Suppressor macrophage treated with lipopolysaccharide for 1 hour (primary cell): Measurements from ENCODE around the gene TBCD.

Experiments used
- DNase-seq, 3 donors: peaks; one replicate each; pipeline ENCODE4 v3.0.0-alpha.2; 2020 to 2022

Gene TBCD

DNA sequence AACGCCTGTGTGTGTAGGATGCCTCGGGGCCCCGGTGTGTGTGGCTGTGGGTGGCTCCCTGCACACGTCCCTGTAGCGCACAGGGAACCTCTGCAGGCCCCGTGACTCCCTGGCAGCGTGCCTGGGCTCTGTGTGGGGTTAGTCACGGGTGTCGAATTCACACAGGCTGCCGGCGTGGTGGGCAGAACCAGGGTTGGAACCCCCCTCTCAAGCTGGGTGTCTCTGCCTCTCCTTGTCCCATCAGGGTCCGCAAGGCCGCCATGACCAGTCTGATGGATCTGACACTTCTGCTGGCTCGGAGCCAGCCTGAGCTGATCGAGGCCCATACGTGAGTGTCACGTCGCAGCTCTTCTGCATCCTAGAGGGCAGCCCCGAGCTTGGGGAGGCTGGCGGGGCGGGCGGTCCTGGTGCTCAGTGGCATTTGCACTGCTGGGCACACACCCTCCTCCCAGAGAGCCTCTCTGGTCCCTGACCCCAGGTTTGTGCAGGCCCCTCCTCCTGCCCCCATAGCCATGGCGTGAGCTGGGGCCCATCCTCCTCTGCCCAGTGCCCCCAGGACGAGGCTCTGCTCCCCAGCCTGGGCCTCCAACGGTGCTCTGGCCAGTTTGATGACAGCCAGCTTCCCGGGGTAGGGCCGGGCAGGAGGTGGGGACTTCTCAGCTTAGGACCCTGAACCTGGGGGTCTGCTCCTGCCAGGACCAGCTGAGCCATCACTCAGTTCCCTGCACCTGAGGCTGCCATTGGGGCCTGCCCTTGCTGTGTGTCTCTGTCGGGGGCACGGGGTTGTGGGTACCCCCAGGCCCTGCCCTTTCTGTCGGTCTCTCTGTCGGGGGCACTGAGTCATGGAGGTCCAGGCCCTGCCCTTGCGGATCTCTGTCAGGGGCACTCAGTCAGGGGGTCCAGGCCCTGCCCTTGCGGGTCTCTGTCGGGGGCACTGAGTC is 176.1 kb downstream of the TBCD start:
- no peak for DNase-seq

DNA sequence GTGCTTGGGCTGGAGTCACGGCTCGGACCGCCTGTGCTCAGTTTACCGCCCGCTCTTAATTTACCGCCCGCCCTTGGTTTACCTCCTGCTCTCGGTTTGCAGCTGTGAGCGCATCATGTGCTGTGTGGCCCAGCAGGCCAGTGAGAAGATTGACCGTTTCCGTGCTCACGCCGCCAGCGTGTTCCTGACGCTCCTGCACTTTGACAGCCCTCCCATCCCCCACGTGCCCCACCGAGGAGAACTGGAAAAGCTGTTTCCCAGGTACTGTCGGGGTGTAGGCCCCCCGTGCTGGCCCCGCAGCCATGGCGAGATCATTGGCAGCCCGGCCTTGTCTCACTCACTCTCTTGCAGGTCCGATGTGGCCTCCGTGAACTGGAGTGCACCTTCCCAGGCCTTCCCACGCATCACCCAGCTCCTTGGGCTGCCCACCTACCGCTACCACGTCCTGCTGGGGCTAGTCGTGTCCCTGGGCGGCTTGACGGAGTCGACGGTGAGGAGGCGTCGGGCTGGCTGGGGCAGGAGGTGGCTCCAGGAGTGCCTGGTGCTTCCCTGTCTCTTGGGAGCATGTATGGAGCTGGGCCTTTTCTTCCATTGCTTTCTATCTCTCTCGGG is 177.3 kb downstream of the TBCD start:
- no peak for DNase-seq

DNA sequence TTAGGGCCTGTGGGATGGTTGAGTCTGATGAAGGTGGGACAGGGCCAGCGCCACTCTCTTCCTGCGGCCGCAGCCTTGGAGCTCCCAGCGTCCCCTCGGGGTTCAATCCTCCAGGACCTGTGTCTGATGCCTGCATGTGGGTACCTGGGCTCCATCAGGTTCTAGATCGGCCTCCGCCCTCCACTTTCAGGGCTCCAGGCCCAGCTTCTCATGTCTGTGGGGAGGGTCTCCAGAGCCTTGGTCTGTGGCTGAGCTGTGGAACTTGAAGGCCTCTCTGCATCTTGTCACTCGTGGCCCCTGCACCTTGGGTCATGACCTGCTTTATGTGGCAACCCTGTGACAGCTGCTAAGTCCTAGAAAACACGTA is 177.8 kb downstream of the TBCD start:
- DNase-seq: no peak

DNA sequence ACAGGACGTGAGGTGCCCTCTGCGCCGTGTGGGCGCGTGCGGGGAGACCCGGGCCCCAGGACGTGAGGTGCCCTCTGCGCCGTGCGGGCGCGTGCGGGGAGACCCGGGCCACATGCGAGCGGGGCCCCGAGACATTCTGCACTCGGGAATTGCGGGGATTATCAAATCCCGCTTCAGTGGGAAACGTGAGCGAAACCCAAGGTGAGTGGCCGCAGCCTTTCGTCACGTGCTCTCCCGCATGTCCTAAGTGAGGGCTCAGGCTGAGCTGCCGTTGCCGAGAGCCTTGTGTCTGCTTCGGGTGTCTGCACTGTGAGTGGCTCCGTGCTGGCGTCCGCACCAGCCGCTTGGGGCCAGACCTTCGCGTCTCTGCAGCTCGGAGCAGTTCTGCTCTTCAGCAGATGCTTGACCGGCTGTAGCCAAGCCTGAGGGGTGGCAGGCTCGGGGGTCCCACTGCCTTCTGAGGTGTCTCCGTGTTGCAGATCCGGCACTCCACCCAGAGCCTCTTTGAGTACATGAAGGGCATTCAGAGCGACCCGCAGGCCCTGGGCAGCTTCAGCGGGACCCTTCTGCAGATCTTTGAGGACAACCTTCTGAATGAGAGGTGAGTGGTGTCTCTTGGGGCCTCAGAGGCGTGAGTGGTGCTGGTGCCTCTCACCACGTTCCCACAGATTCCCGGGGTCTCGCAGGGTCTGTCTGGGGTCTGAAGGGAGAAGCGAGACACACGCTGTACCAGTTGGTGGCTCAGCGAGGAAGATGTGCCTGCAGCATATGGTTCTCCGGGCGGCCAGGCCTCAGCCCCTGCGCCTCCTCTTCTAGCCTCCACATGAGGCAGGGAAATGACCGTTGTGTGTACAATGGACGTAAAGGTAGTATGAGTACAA is 178.4 kb downstream of the TBCD start:
- DNase-seq: no peak

DNA sequence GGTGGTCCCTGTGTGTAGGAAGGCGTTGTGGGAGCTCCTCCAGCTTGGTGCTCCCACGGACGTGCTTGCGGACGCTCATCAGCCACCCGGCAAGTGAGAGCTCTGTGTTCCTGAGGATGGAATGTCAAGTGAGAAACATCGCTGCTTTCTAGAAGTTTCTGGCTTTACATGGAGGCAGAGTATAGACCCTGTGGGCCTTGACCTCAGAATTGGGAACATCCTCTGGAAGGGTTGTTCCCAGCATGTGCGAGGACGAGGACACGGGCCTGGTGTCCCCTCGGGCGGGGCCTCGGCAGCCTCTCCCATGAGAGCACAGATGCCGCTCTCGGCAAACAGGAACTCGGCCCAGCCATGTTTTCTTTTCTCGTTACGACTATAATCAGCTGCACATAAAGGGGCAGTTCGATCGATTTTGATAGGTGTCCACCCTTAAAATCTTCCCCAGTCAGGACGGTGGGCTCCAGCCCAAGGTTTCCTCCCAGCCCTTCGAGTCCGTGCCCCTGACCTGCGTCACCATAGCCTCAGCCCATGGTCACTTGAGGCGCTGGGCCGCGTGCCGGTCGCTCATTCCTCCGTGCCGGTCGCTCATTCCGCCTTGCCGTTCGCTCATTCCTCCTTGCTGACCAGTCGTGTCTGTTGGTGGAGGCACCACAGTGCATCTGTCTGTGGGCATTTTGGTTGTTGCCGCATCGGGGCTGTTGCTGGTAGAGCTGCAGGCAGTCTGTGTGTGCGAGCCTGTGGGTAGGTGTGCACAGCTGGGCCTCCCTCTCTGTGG is 179.2 kb downstream of the TBCD start:
- DNase-seq: no peak

DNA sequence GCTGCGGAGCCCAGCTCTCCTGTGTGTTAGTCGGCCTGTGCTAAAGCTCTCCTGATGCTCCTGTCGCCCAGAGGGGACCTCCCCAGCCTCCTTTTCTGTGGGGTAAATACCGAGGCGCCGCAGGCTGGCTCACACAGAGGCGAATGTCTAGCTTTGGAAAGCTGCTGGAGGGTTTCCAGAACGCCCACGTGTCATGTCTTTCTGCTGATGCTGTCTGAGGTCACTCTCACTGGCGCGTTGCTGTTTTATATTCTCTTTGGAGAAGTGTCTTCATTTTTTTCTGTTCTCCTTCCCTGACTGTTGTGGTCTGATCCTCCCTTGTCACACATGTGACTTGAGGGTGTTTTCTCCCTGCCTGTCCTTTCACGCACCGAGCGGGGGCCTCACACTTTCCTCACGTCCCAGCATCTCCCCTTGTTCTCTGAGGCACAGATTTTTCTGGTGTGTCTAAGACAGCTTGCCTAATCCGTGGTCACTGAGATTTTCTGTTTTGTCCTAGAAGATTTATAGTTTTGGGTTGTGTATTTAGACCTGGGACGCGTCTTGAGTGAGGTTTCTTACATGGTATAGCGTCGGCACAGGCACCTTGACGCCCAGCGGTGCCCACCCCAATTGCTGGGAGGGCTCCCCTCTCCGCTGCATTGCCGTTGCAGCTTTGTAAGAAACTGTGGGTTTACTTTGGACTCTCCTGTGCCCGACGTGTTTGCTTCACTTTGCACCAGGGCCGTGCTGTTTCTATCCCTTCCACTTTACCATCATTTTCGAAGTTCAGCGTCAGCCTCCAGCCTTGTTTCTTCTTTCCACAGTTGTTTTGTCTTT is 180.0 kb downstream of the TBCD start:
- DNase-seq: peak; percentile 62 to 74 (median 71)

DNA sequence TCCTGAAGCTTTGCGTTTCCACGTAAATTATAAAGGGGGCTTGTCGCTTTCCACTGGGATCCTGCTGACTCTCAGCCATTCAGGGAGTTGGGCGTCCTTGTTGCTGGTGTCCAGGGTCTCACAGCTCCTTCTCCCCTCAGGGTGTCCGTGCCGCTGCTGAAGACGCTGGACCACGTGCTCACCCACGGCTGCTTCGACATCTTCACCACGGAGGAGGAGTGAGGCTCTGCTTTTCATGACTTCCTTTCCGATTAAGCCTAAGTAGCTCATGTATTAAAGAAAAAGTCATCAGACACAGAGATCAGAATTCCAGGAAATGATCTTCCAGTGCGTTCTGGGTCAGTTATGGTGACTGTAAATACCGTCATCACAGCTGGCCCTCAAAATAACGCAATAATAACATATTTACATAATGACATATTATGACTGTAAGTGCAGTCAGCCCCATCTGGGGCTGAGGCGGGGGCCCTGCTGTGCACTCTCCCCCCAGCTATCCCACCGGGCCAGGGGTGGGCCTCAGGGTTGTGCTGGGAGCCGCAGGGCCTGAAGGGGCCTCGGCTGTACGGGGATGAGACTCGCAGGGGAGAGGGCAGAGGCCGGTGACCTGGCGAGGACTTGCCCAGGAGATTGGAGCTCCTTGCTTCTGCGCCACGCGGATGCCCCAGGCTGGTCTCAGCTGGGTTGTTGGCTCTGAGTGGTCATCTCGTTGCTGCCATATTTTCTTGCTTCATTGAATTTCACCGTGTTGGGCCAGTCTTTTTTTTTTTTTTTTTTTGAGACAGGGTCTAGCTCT is 180.8 kb downstream of the TBCD start:
- peak in 1 of 3 donors; percentile 22 for DNase-seq

DNA sequence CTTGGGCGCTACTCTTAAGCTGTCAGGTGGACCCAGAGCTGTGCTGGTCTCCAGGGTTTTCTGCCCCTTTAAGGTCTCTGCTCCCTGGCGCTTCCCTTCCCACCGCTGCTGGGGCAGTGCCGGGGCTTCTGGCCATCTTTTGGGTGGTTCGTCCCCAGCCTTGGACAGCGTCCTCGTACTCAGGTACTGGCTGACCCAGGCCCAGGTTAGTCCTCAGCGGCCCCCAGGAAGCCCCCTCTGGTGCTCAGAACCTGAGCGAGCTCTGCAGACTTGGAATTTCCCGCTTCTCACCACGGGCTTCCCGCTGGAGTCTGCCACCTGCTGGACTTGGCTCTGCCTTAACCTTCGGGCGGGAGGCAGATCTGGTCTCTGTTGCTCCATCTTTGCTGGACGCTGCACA is 182.0 kb downstream of the TBCD start:
- peak in 1 of 3 donors; percentile 10 for DNase-seq

DNA sequence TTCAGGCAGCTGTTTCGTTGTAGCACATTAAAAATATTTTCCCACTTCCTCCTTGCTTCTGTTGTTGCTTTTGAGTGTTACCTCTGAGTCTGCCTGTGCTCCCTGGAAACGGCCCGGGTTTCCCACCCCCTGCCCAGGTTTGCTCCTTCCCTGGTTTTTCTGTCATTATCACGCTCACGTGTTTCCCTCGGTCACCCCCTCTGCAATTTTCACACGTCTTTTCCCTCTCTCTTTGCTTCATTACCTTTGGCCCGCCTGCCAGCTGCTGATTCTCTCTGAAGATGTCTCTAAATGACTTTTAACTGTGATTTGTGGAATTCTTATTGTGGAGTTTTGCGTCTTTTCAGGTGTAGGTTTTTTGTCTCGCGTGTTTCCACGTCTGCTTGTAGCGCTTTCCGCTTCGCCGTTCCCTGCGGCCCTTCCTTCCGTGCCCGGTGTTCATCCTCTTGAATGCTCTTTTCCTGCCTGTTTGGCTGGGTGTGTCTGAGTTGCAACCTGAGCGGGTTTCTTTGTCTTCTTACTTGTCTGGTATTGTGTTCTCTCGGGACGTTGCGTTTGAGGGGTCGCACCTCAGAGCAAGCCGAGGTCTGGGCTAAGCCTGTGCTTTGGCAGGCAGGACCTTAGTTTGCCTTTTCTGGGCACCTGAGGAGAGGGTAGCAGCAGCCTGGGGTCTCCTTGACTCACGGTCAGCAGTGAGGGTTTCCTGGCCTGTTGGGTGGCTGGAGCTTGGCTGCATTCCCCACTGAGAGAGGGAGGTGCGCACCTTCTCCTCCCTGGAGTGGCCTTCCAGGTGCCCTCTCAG is 184.3 kb downstream of the TBCD start:
- DNase-seq: no peak

DNA sequence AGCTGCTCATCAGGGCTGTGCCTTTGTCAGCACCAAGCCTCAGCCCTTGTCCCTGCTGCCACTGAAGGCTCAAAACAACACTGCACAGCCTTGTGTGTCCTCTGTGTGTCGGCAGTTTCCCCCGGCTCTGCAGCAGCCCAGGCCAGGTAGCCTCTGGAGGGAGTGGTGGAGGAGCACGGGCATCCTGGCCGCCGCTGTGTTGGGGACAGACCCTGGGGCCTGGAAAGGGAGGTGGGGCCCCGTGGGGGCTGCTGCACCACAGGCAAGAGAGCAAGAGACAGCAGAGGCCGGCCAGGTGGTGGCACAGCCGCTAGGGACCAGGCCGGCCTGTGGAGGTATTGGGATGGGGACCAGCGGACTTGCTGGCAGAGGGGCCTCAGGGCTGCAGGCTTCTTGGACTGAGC is 184.9 kb downstream of the TBCD start:
- DNase-seq: no peak

DNA sequence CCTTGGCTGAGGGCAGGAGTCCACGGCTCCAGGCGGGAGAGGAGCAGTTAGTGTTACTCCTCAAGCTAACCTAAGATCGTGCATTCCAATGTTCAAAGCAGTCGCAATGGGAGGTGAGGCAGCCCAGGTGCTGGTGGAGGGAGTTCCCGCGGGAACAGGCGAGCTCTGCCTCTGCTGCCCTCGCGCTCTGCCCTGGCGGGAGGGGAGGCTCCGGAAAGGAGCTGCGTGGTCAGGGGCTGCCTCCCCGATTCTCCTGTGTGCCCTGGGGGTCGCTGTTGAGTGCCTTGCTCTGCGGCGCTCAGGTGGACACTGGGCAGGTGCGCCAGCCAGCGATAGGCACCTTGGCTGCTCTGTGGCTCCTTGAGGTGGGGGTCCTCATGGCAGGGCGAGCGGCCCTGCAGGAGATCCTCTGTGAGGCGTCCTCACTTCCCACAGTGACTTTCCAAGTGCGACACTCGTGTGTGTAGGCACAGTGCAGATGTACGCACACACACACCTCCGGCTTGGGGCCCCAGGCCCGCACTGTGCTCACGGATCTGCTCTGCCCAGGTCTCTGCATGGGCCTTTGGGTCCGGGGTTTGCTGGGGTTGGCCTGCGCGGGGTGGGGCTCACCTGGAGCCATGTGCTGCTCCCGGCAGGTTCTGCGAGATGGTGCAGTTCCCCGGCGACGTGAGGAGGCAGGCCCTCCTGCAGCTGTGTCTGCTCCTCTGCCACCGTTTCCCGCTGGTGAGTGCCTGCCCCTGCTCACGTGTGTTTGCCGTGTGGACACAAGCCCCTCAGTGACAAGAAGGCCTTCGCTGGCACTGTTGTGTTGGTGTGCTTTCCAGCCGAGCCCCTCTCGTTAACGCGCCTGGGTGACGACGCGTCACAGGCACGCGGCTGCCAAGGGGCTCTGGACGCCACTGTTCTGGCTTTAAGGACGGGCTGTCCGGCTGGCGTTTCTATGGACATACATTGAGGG is 185.8 kb downstream of the TBCD start:
- no peak for DNase-seq

DNA sequence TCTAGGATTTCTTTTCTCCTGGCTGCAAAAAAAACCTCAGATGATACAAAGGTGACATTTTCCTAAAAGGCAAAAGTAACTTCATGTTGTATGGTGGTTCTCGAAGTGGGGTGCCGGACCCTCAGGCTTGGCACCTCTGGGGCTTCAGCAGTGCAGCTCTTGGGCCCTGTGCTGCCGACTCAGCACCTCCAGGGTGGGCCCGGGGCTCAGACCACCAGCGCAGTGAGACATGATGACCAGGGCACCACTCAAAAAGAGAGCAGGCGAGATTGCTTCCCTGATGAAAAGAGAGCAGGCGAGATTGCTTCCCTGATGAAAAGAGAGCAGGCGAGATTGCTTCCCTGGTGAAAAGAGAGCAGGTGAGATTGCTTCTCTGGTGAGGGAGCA is 186.6 kb downstream of the TBCD start:
- DNase-seq: no peak

DNA sequence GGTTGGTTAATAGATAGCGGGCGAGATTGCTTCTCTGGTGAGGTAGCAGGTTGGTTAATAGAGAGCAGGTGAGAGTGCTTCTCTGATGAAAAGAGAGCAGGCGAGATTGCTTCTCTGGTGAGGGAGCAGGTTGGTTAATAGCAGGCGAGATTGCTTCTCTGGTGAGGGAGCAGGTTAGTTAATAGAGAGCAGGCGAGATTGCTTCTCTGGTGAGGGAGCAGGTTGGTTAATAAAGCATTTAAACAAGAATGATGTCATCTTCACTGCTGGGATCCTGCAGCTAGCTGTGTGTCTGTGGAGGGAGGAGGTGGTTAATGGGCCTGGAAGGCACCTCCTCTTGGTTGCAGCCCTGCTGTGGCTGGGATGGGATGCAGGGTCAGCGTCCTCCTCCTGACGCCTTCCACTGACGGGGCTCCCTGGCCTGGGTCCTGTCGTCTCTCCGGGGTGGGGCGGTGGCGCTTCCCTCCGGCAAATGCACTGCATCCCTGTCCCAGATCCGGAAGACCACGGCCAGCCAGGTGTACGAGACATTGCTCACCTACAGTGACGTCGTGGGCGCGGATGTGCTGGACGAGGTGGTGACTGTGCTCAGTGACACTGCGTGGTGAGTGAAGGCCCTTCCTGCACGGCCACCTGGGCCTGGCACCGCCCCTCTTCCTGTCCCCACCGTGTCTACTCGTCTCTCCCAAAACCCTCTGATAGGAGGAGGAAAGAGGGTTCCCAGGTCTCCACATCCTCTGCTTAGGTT is 187.2 kb downstream of the TBCD start:
- no peak for DNase-seq

DNA sequence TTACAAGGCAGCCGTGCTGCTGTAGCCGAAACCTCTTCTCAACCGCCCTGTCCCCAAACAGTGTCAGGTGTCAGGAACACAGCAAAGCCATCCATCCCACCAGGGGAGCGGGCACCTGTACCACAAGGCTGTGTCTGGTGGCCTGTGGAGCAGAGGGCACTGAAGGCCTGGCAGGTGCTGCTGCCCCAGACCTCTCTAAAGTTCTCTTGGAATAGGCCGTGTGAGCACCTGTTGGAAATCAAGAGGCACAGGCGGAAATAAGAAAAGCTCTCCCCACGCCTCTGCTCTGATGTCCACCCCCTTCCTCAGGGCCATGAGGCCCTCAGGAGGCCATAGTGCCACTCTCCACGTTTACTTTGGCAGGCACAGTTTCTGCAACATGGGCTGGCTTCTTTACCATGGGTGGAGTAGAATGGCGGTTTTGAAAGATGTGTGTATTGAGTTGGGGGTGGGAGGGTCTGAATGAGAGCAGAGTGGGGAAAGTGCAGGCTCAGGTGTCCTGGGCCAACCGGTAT is 187.8 kb downstream of the TBCD start:
- DNase-seq: no peak

DNA sequence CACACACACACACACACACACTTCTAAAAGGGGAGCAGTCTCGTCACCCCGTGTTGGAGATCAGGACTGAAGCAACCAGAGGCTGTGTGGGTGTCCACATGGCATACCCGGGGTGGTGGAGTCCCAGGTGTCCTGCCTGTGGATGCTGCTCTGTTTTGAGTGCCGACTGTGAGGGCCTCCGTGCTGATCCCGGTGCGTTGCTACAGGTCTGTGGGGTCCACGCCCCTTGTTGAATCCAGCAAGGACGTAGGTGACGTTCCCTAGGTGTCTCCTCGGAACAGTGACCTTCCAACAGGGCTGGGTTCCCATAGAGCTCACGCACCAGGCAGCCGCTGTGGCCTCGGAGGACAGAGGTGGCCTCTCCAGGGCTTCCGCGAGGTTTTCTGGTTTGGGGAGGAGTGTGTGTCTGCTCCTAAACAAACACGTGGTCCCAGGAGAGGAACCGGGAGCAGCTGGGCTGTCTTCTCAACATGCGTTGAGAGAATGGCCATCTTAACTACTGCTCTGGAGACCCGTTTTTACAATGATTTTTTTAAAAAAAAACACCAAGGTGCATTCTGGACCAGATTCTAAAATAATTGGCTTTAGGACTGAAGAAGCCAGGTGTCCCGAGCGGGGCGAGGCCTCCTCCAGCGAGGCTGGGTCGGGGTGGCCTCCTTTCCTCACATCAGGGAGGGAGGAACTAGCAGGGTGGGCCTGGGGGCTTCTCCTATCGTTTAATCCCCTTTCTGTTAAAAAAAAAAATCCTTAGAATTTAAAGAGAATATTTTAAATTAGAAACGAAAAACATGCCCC is 188.6 kb downstream of the TBCD start:
- no peak for DNase-seq

DNA sequence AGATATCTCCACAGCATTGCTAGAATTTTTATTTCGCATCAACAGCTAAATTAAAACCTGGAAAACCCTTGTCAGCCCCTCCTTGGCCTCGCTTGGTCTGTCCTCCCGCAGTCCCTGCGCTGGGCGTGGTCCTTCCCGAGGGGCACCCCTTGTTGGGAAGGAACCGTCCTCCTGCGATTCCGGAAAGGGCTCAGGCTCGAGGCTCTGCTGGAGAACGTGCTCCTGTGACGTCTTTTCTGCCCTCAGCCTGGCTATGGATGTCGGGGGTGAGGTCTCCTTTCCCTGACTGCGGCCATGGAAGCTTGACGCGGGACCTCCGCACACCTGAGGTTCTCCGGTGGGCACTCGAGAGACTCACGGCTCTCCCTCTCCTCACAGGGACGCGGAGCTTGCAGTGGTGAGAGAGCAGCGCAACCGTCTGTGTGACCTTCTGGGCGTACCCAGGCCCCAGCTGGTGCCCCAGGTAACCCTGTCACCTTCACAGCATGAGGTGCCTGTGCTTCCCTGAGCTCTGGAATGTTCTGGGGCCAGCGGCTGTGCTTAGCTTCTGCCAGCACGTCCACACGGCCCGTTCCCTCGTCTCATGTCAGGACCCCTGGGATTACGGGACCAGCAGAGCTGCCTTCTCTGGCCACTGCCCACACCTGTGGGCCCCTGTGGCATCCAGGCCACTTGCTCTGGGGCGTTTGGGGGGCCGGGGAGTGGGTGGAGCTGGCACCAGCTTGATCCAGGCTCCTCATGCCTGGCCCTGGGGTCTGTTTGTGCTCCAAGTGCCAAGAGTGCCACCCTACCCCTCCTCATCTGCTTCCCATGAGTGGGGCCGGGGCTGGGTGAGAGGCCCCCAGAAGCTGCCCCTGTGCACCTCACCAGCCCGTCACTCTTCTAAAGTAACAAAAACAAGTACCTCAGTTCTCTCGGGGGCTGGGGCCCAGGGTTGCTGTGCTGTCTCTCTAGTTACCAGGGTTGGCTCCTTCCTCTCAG is 189.4 kb downstream of the TBCD start:
- no peak for DNase-seq
